ENCODE results near the gene HOTAIR.

The HOTAIR gene

GRCh38 chr12:53990311-53991076 is 15.7 kb upstream of the HOTAIR start:
- TF ChIP-seq GATA3 (IDR thresholded peaks at IDR 0.05; ENCODE audit: low read depth, low read length) (no peak), GATA2 (IDR thresholded peaks at IDR 0.05; ENCODE audit: low read depth, low read length) (no peak)

DNA sequence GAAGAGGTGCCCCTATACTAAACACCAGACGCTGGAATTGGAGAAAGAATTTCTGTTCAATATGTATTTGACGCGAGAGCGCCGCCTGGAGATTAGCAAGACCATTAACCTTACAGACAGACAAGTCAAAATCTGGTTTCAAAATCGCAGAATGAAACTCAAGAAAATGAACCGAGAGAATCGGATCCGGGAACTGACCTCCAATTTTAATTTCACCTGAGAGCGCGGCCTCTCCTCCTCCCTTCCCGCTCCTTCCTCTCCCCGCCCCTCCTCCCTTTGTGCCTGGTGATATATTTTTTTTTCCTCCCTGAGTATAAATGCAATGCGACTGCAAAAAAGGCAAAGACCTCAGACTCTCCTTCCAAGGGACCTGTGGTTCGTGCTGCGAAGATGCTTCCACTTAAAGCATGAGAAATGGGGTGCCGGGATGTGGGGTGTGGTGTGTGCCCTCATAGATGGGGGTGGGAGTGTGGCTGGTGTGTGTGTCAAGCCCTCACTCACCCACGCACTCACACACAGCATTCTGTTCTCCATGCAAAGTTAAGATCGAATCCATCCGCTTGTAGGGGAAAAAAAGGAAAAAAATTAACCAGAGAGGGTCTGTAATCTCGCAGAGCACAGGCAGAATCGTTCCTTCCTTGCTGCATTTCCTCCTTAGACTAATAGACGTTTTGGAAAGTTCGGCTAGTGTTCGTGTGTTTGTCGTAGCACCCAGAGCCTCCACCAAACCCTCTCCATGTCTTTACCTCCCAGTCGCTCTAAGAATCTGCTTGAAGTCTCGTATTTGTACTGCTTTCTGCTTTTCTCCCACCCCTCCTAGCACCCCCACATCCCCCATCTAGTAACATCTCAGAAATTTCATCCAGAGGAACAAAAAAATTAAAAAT is 14.7 kb upstream of the HOTAIR start:
- no peak for TF ChIP-seq GATA2 (IDR thresholded peaks at IDR 0.05; ENCODE audit: low read depth, low read length)
- no peak for TF ChIP-seq GATA3 (IDR thresholded peaks at IDR 0.05; ENCODE audit: low read depth, low read length)

DNA sequence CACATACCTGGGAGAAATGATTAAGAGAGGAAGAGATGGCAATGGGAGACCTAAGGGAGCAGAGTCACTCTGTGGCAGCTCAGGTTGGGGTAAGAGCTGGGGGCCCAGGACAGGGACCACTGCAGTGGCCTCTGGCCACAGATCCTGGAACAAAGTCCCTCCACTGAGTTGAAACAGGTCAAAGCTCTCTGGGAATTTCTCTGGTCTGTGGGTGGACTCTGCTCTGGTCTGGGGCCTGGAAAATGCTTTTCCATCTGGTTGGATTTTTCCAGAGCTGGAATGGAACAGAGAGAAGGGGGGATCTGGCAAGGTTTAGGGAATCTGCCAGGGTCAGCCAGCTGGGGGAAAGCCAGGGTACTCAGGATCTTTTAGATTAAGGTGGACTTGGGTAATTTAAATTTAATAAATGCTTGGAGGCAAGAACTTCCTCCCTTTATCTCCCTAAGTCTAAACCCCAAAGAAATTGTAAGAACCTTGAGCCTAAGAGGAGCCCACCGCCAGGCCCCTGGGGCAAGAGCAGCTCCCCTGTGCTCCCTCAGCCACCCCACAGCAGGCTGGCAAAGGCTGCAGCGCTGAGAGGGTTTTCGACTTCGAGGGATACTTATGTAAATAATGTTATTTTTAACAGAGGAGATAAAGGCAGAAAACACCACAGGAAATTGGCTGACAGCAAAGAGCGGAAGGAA is 13.9 kb upstream of the HOTAIR start:
- no peak for TF ChIP-seq GATA2 (IDR thresholded peaks at IDR 0.05; ENCODE audit: low read depth, low read length)
- no peak for TF ChIP-seq GATA3 (IDR thresholded peaks at IDR 0.05; ENCODE audit: low read depth, low read length)

- no peak for TF ChIP-seq GATA3 (IDR thresholded peaks at IDR 0.05; ENCODE audit: low read depth, low read length)
These were observed 13.1 kb upstream of the HOTAIR start for GRCh38 chr12:53987787-53988230.

DNA sequence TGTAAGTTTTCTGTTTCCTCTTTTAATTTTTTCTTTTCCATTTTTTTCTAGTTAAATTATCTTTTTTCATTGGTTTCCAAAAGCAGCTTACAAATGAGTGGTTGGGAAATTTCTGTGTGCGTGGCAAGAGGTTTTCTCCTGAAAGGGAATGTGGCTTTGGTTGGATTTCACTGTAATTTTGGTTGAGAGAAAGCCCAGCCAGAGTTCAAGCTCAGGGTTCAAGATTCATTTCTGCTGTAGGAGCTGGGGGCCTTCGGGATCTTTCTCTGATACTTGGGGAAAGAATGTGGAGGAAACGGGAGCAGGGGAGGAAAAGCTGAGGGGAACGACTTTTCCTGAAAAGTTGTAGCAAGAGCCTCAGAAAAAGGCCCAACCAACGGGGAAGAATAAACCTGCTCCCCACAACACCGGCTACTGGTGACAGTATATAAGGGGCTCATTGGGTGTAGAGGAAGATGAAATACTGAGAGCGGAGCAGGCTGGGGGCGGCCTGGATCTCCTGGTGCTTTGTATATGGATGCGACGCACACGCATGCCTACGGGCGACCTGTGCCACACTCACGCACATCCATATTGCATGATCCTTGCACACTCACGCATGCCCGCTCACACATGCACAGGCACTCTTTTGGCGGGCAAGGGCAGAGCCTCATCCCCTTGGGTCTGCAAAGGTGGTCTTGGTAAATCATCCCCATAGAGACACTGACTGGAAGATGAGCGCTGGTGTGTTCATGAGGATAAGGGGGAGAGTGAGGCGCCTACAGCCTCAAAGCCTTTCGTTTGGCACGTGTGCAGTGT is 12.1 kb upstream of the HOTAIR start:
- no peak for TF ChIP-seq GATA3 (IDR thresholded peaks at IDR 0.05; ENCODE audit: low read depth, low read length)
- TF ChIP-seq GATA2 (IDR thresholded peaks at IDR 0.05; ENCODE audit: low read depth, low read length): no peak

GRCh38 chr12:53985994-53986685 is 11.4 kb upstream of the HOTAIR start:
- no peak for TF ChIP-seq GATA3 (IDR thresholded peaks at IDR 0.05; ENCODE audit: low read depth, low read length)
- TF ChIP-seq GATA2 (IDR thresholded peaks at IDR 0.05; ENCODE audit: low read depth, low read length): no peak

DNA sequence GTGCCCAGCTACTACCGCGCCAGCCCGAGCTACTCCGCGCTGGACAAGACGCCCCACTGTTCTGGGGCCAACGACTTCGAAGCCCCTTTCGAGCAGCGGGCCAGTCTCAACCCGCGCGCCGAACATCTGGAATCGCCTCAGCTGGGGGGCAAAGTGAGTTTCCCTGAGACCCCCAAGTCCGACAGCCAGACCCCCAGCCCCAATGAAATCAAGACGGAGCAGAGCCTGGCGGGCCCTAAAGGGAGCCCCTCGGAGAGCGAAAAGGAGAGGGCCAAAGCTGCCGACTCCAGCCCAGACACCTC is 10.9 kb upstream of the HOTAIR start:
- TF ChIP-seq GATA3 (IDR thresholded peaks at IDR 0.05; ENCODE audit: low read depth, low read length) (no peak), GATA2 (IDR thresholded peaks at IDR 0.05; ENCODE audit: low read depth, low read length) (no peak)

DNA sequence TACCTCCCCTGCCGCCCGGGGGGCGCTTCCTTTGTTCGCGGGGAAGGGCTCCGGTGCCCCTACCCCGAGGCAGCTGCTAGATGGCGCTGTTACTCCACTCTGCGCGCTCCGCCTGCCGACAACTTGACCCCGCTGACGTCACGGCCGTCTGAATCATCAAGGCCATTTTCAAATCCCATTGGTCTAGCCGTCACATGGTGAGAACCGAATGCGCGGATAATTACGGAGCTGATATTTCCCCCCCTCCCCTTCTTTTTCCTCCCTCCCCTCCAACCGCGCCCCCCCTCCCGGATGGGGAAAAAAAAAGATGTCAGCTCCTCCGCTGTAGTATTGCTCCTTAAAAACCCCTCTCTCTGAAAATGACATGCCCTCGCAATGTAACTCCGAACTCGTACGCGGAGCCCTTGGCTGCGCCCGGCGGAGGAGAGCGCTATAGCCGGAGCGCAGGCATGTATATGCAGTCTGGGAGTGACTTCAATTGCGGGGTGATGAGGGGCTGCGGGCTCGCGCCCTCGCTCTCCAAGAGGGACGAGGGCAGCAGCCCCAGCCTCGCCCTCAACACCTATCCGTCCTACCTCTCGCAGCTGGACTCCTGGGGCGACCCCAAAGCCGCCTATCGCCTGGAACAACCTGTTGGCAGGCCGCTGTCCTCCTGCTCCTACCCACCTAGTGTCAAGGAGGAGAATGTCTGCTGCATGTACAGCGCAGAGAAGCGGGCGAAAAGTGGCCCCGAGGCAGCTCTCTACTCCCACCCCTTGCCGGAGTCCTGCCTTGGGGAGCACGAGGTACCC is 10.3 kb upstream of the HOTAIR start, which contains the start of gene HOXC10:
Gene HOXC10, plus strand, starts transcription at position 246 of the 791 bp plus-strand sequence. Its CDS starts 114 bp downstream, at position 360.
- TF ChIP-seq GATA2 (IDR thresholded peaks at IDR 0.05; ENCODE audit: low read depth, low read length) (no peak), GATA3 (IDR thresholded peaks at IDR 0.05; ENCODE audit: low read depth, low read length) (no peak)

DNA sequence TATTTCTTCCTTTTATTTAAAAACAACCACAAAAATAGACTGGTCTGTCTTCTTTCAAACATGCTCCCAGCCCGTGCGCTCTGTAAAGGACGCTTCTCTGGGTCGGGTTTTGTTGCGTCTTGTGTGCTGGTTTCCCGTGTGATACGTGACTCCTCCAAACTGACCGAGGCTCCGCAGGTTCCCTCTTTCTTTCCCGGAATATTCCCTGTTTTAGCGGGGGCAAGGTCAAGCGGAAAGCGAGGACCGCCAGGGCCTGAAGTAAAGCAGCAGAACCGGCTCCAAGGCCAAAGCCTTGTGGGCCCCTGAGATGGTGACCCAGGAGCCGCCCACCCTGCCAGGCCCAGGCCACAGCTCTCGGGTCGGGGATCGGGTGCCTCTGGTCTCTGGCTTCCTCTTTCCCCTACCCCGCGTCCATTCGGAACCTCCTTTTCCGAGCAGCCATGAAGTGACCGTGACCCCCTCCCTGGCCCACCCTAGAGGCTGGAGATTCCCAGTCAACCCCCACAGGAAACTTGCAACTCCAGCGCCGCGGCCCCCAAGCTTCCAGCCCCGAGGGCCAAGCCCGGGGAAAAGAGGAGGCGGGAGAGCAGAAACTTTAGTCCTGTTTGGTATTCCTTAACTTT is 9.3 kb upstream of the HOTAIR start:
- TF ChIP-seq GATA2 (IDR thresholded peaks at IDR 0.05; ENCODE audit: low read depth, low read length) (no peak), GATA3 (IDR thresholded peaks at IDR 0.05; ENCODE audit: low read depth, low read length) (no peak)

DNA sequence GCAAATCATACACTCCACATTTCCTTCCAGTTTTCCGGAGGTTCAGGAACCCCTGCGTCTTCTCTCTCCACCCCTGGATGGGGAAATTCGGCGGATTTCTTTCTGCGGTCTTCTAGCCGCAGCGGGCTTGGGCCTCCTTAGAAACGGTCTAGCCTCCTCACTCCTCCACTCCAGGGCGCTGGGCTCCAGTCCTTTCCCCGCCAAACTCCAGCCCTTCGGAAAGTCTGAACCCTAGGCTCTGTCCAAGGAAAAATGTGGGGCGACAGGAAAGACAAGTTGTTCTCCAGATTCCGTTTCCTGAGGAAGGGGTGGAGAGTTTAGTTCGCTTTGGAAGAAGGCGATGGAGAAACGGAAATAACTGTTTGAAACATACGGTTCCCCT is 8.8 kb upstream of the HOTAIR start:
- TF ChIP-seq GATA3 (IDR thresholded peaks at IDR 0.05; ENCODE audit: low read depth, low read length) (no peak), GATA2 (IDR thresholded peaks at IDR 0.05; ENCODE audit: low read depth, low read length) (no peak)

- no peak for TF ChIP-seq GATA2 (IDR thresholded peaks at IDR 0.05; ENCODE audit: low read depth, low read length)
- no peak for TF ChIP-seq GATA3 (IDR thresholded peaks at IDR 0.05; ENCODE audit: low read depth, low read length)
These were observed 8.2 kb upstream of the HOTAIR start for GRCh38 chr12:53982648-53983567.

All from SH-SY5Y (cell line).